GM18870 (cell line): Measurements from ENCODE around the gene SPIN2A.
"Not testable (repeated sequence)": the region's sequence is repeated elsewhere in the genome, so short reads cannot be mapped to it uniquely, and the experiment has no call there.

ENCODE experiments used
- ATAC-seq: cut with Tn5 transposase; IDR thresholded peaks from one replicate; pipeline ENCODE4 v1.9.1; 2021; ENCODE audit warnings: moderate library complexity; ENCODE audit not compliant: unreplicated experiment

SPIN2A gene

DNA sequence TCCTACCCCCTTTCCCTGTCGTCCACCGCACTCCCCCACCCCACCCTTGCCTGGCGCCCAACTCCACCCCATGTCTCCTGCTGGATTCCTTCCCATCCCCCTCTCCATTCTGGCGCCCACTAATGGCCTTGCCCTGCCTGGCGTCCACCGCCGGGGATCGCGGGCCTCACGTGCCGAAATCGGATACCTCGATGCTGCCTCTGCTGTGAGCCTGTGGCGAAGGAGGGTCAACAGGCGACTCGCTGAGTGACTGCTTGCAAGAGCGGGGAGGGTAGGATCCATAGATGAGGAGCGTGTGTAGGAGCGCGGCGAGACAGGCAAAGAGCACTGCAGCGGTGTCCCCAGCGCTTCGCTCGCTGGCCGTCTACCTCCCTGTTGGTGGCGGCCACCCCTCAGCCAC, at the start of gene SPIN2A:
Gene SPIN2A, minus strand, starts transcription at position 325 of the 400 bp plus-strand sequence. CDS start 800 bp downstream, outside the sequence.
- ATAC-seq = not testable (repeated sequence)

DNA sequence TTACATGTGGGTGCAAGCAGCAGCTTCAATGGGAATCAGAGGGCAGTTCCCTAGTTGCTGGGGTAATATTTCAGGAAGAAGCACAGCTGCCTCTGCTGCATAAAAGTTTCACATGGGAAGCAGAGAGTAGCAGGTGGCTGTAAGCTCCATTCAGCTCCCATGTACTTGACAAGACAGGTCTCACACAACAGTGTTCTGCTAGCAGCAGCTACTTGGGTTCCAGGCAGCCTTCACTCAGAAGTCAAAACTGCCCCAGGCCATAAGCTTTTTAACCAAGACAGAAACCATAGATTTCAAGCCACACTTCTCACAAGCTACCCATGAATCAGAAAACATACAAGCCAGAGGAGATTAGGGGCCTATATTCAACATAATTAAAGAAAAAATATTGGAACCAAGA, 41.4 kb upstream of the SPIN2A start:
- ATAC-seq = no peak

DNA sequence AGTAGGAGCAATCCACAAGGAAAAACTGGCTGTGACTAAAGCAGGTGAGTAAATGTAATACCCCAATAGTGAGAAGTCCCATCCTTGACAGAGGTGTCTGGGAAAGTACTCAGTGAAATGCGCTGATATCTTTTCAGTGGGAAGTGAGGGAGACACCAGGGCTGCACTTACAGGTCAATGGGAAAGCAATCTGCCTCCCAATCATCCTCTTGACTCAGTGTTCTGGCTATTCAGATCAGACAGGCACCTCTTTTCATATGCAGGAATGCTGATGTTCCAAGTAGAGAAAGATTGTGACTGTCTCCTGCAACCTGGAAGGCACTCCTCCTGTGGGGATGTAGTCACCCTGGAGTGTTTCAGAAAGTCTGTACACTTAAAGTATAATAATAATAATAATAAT, 39.9 kb upstream of the SPIN2A start:
- no peak for ATAC-seq

DNA sequence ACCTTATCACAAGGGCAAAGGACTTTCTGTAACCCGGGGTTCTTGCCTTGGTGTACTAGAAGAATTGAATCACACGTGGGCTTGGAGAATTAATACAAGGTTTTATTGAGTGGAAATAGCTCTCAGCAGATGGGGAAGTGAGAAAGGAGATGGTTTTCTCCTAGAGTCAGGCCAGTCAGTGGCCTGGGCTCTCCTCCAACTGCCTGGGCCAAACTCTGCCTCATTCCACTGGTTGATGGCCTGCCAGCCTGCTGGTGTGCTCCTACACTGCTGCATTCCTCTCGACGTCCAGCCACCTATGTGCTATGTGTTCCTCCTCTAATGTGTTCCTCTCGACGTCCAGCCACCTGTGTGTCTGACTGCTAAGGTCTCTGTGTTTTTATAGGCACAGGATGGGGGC, 35.3 kb upstream of the SPIN2A start:
- no peak for ATAC-seq

DNA sequence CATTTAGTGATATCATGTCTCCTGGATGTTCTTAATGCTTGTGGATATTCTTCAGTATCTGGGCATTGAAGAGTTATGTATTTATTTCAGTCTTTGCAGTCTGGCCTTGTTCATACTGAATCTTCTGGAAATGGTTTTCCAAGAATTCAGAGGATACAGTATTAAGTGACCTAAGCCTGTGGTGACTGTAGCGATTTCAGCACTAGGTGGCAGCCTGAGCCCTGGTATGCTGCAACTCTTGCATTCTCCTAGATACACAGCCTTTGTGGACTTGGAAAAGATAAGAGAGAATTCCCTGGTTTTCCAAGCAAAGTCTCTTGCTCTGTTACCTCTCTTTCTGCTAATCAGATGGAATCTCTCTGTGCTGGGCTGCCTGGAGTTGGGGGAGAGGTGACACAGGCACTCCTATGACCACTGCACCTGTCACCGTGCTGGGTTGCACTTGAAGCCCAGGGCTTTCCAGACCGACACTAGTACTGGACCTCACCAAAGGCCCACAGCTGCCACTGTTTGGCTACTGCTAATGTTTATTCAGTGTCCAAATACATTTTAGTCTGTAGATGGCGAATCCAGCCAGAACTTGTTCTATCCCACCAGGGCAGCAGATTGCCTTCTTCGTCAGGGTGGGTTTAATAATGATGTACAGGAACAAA, 19.3 kb upstream of the SPIN2A start:
- ATAC-seq = no peak

DNA sequence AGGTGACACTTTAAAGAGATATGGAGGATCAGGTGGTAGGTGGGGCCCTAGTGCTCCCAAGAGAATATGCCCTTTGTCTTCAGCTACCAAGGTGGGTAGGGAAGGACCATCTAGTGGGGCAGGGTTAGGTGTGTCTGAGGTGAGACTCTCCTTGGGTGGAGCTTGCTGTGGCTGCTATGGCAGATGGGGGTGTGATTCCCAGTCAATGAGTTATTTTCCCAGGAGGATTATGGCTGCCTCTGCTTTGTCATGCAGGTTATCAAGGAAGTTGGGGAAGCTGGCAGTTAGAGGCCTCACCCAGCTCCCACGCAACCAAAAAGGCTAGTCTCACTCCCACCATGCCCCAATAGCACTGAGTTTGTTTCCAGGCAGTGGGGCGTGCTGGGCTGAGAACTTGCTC, 18.0 kb upstream of the SPIN2A start:
- ATAC-seq = no peak

DNA sequence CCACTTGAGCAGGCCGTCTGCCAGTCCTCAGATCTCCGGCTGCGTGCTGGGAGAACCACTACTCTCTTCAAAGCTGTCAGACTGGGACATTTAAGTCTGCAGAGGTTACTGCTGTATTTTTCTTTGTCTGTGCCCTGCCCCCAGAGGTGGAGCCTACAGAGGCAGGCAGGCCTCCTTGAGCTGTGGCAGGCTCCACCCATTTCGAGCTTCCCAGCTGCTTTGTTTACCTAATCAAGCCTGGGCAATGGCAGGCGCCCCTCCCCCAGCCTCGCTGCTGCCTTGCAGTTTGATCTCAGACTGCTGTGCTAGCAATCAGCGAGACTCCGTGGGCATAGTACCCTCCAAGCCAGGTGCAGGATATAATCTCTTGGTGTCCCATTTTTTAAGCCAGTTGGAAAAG, 15.0 kb upstream of the SPIN2A start:
- ATAC-seq = not testable (repeated sequence)

DNA sequence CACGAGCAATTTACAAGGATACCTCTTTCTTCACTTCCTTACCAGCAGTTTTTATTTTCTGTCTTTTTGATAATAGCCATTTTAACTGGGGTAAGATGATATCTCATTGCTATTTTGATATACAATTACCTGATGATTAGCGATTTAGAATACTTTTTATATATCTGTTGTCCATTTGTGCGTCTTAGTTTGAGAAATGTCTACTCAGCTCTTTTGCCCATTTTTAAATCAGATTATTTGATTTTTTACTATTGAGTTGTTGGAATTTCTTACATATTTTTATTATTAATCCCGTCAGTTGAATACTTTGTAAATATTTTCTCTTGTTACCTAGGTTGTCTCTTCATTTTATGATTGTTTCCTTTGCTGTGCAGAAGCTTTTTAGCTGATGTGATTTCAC, 1.5 kb upstream of the SPIN2A start:
- ATAC-seq = no peak

DNA sequence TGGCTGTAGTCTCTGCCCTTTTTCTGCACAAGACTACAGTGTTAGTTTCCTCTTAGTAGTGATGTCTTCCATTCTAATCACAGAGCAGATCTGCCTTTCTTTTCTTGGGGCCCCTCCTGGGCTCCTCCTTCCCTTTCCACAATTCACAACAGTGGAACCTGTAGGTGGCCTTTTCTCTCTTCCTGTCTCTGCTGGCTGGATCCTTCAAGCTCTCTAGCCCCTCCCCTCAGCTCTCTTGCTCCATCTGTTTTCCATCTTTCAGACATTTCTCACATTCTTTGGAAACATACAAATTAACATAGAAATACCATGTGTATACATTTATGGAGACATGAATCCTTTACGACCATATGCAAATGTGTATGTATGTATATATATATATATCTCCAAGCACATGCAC, 304 bp upstream of the SPIN2A start:
- no peak for ATAC-seq

DNA sequence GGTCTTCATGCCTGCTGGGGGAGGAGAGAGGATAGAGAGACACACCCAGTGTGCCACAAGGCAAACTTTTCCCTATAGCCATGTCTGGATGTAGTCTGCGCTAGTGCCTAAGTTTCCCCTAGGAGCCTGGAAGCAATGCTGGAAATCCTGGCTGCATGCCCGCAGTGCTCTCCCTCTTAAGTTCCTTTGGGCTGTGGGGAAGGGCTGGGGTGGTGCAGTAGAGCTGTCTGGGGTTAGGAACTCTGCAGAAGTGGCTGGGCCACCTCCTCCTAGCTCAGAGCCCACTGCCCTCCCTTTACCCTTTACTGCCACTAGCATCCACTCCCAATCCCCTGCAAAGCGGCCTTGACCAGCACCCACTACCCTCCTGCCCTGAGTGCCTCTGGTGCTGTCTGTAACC, 608 bp downstream of the SPIN2A start:
- ATAC-seq = not testable (repeated sequence)

DNA sequence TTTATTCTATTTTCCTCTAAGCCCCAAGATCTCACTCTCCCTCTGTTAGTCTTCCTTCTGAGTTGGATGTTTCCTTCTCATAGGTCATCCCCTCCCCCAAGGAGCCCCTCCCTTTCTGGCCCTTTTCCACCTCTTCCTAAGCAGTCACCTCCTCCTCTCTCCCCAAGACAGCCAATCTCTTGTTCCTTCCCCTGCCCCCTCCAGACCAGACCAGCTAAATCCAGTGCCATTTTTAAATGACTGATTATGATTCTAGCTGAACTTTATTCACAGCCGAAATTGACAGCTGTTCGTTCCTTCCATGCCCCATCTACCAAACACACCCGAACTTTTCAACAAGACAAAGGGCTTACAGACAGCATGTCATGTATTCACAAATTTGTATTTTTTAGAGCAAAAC, 1.9 kb downstream of the SPIN2A start:
- ATAC-seq = no peak

DNA sequence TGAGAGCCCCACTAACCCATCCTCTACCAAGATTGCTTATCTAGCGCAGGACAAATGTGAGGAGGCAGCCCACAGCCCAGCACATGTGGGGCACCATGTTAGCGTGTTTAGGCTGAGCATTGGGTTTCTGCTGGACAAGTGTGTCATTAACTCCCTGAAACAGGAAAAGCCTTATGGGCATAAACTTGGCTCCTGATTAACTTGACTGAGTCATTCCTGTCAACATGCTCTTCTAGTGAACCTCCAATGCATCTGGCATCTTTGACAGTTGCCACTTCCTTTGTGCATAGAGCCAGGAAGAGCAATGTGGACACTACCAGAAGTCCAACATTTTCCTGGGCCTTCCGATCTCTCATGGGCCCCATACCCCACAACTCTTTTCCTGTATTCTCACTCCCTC, 2.5 kb downstream of the SPIN2A start:
- ATAC-seq = no peak

DNA sequence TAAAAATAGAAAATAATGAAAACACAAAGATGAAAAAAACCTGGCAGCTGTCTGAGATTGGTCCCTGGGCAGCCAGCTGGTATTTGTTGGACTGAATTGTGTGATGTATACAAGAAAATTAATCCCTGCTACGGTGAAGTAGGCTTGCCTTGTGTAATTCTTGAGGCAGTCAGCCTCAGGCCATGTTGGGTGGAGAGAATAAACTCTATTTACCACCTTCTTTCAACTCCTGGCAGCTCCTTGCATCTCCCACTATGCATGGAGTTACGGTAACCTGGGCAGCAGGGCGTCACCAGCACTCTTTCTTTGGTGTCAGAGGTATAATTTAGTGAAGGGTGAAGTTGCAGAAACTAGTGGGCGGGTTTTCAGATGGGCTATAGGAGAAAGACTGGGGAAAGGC, 3.5 kb downstream of the SPIN2A start:
- no peak for ATAC-seq

DNA sequence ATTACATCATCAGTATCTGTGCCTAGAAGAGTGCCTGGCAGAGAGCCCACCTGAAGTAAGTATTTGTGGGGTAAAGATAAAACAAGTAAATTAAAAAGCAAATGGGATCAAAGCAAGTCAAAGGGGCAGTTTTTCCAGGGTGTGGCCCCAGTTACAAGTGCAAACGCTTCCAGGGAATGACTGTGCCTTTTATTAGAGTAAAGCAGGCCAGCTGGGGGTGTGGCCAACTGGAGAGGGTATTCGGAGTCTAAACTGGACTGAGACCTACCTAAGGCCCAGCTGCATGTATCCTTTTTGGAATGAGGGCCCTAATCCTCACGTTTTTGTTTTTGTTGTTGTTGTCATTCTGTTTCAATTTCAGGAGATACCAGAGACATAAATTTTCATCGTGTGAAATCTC, 3.9 kb downstream of the SPIN2A start:
- not testable (repeated sequence) for ATAC-seq

DNA sequence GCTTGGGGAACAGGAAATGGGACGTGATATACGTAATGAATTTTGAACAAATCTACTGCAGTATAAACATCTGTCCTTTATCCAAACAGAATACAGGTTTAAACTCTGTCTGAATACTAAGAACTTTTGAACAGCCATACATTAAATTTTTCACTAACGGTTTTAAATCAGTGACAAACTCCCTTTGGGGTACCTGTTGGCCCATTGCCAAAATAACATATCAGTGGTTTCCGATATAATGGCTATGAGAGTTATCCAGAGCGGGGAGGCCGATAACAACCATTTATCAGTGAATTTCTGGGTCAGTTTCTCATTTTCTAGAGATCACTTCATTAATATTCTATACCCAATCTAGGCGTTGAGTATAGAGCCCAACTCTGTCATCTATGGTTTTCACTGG, 5.2 kb downstream of the SPIN2A start:
- no peak for ATAC-seq

DNA sequence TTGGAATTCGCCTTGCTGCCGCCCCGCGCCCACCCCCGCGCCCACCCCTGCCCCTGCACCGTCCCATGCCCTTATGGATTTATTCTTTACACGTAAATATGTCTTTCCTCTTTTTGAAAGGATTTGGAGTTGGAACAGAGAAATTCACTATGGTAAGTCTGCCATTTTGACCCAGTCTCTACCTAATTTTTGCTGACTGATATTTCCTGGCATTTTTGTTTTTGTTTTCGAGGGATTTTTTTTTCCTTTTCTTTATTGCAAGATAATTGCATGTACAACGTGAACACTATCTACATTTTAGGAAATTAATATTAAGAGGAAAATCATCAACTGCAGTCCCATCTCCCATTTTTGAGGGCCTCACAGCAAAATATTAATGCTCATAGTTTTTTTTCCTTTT, 15.4 kb downstream of the SPIN2A start:
- ATAC-seq = no peak

DNA sequence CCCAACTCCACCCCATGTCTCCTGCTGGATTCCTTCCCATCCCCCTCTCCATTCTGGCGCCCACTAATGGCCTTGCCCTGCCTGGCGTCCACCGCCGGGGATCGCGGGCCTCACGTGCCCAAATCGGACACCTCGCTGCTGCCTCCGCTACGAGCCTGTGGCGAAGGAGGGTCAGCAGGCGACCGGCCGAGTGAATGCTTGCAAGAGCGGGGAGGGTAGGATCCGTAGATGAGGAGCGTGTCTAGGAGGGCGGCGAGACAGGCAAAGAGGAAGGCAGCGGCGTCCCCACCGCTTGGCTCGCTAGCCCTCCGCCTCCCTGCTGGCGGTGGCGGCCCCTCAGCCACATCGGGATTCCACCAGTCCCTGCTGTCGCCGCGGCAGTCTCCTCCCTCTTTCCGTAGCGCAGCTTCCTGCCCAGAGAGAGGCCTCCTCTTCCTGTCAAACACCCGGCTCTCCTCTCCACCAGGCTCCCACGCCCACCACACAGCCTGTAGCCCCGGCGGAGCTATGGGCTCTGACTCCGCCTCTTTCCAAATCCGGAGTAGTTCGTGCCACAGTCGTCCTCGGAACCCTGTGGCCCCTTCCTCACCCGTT, 15.9 kb downstream of the SPIN2A start, which contains the start of gene SPIN2B:
Gene SPIN2B, minus strand, starts transcription at position 387 of the 594 bp plus-strand sequence.
- ATAC-seq = peak; percentile 100

DNA sequence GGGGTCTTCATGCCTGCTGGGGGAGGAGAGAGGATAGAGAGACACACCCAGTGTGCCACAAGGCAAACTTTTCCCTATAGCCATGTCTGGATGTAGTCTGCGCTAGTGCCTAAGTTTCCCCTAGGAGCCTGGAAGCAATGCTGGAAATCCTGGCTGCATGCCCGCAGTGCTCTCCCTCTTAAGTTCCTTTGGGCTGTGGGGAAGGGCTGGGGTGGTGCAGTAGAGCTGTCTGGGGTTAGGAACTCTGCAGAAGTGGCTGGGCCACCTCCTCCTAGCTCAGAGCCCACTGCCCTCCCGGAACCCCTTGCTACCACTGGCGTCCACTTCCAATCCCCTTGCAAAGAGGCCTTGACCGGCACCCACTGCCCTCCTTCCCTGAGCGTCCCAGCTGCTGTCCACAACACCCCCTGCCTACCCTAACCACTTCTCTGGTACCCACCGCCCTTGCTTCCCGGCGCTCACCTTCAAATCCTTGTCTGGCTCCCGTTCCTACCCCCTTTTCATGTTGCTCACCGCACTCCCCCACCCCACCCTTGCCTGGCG, 16.5 kb downstream of the SPIN2A start:
- not testable (repeated sequence) for ATAC-seq

DNA sequence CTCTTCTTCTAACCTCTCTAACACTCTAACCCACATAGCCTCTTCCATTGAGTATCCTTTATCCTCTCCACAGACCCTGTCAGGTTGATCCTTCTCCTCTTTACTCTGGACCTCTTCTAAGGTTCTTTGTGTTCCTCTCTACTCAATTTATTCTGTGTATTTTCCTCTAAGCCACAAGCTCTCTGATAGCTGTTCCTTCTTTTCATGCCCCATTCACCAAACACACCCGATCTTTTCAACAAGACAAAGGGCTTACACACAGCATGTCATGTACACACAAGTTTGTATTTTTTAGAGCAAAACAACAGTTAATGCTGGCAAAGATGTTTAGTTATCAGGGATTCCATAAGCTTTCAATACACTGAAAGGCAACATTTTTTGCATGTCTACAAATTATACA, 17.8 kb downstream of the SPIN2A start:
- ATAC-seq = no peak

DNA sequence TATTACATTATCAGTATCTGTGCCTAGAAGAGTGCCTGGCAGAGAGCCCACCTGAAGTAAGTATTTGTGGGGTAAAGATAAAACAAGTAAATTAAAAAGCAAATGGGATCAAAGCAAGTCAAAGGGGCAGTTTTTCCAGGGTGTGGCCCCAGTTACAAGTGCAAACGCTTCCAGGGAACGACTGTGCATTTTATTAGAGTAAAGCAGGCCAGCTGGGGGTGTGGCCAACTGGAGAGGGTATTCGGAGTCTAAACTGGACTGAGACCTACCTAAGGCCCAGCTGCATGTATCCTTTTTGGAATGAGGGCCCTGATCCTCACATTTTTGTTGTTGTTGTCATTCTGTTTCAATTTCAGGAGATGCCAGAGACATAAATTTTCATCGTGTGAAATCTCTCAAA, 19.6 kb downstream of the SPIN2A start:
- not testable (repeated sequence) for ATAC-seq

DNA sequence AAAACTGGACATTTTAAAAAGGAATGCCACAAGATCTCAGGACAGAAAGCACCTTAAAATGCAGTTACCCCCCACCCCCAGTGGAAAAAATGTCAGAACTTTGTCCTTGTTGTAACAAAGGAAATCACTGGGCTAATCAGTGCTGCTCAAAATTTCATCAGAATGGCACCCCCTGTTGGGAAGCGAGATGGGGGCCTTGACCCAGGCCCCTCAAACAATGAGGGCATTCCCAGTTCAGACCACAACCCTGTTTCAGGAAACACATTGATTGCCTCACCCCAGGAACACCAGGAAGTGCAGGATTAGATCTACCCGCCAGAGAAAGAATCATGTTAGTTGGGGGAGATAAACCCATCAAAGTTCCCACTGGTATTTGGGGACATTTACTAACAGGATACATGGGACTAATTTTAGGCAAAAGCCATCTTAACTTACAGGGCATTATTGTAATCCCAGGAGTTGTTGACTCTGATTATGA, 32.2 kb downstream of the SPIN2A start:
- no peak for ATAC-seq

DNA sequence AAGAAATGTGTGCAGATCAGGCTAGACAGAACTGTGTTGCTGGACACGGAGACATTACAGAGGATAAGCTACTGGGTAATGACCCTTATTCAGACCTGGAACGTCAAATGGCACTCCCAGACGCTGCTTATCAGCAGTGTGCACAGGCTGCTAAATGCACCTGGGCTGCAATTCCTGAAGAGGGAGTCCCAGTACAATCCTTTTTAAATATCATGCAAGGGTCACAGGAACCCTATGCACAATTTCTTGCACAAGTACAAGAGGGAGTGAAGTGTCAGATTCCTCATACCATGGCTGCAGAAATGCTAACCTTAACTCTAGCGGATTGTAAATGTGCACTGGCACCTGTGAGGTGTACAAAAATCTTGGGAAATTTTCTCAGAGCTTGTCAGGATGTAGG, 32.8 kb downstream of the SPIN2A start:
- ATAC-seq = no peak
